Neutrophil (primary cell): Measurements from ENCODE around the gene ZNF655.
"Not testable (repeated sequence)": the region's sequence is repeated elsewhere in the genome, so short reads cannot be mapped to it uniquely, and the experiment has no call there.

Experiments used
- H3K27ac ChIP-seq: fragments of 200-600 bp; sonication (generic); 2 replicates; pipeline ENCODE4 v1.5.1; 2016; ENCODE audit warnings: mild to moderate bottlenecking, moderate library complexity
- H3K27me3 ChIP-seq: fragments of 200-600 bp; sonication (generic); 2 replicates; pipeline ENCODE4 v1.6.0; 2016; ENCODE audit warnings: mild to moderate bottlenecking
- H3K36me3 ChIP-seq: fragments of 200-600 bp; sonication (generic); 2 replicates; pipeline ENCODE4 v1.5.1; 2017
- H3K4me1 ChIP-seq, 2 experiments: fragments of 200-600 bp in 1 of 2; sonication (generic) in 1 of 2; 1 replicate in 1 of 2; 2 replicates in 1 of 2; pipeline versions ENCODE4 v1.5.1 to v1.6.1; 2013 to 2016; ENCODE audit warnings: low read depth in 1 of 2, low read length in 1 of 2, mild to moderate bottlenecking in 1 of 2, moderate library complexity in 1 of 2; ENCODE audit not compliant: control insufficient read depth in 1 of 2, insufficient read depth in 1 of 2
- H3K4me3 ChIP-seq, 2 experiments: fragments of 200-600 bp in 1 of 2; sonication (generic) in 1 of 2; 1 replicate in 1 of 2; 2 replicates in 1 of 2; pipeline ENCODE4 v1.5.1; 2013 to 2016; ENCODE audit warnings: low read depth in 1 of 2, low read length in 1 of 2, mild to moderate bottlenecking in 1 of 2, moderate library complexity in 1 of 2
- H3K9me3 ChIP-seq: fragments of 200-600 bp; sonication (generic); 2 replicates; pipeline ENCODE4 v1.5.1; 2016
- TF ChIP-seq, protein P1 (sequence below): fragments of 200-600 bp; sonication (generic); IDR thresholded peaks from 2 replicates; pipeline ENCODE4 v1.5.1; 2016; ENCODE audit warnings: antibody characterized with exemption

ZNF655 gene

DNA sequence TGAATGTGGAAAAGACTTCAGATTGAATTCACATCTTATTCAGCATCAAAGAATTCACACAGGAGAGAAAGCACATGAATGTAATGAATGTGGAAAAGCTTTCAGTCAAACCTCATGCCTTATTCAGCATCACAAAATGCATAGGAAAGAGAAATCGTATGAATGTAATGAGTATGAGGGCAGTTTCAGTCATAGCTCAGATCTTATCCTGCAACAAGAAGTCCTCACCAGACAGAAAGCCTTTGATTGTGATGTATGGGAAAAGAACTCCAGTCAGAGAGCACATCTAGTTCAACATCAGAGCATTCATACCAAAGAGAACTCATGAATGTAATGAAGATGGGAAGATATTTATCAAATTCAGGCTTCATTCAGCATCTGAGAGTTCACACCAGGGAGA, 14.8 kb downstream of the ZNF655 start:
- Histone ChIP-seq H3K4me1 (no peaks in the 10 kb centered on the region), H3K27ac (no peak overlapping the region), H3K9me3 (no peaks in the 10 kb centered on the region), H3K4me3 (no peak overlapping the region), H3K27me3 (peaks cover 6% of the 10 kb centered on the region), H3K36me3 (peaks cover 51% of the 10 kb centered on the region)
- TF ChIP-seq, protein P1, sequence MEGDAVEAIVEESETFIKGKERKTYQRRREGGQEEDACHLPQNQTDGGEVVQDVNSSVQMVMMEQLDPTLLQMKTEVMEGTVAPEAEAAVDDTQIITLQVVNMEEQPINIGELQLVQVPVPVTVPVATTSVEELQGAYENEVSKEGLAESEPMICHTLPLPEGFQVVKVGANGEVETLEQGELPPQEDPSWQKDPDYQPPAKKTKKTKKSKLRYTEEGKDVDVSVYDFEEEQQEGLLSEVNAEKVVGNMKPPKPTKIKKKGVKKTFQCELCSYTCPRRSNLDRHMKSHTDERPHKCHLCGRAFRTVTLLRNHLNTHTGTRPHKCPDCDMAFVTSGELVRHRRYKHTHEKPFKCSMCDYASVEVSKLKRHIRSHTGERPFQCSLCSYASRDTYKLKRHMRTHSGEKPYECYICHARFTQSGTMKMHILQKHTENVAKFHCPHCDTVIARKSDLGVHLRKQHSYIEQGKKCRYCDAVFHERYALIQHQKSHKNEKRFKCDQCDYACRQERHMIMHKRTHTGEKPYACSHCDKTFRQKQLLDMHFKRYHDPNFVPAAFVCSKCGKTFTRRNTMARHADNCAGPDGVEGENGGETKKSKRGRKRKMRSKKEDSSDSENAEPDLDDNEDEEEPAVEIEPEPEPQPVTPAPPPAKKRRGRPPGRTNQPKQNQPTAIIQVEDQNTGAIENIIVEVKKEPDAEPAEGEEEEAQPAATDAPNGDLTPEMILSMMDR = no peak

DNA sequence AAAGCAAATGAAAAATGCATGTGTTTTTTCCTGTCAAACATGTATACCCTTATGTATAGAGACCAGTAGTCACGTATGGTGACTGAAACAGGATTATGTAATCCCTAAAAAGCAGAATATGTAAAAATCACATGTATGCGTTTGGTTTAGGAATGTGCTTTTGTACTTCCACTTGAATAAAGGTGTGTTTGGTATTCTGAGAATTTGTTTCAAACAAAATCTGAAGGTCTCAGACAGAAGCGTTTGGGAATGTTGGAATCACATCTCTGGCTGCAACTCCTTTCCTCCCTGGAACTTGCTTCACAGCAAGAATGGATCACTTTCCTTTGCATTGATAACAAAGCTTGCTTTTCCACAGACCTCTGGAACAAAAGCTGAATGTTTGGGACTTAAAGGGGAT, 17.8 kb downstream of the ZNF655 start:
- Histone ChIP-seq H3K27me3 (peaks cover 36% of the 10 kb centered on the region), H3K4me3 (no peak overlapping the region), H3K27ac (no peak overlapping the region), H3K36me3 (peaks cover 25% of the 10 kb centered on the region), H3K4me1 (peaks cover 13 to 15% of the 10 kb centered on the region in 2 experiments), H3K9me3 (no peaks in the 10 kb centered on the region)
- TF ChIP-seq, protein P1 = no peak

DNA sequence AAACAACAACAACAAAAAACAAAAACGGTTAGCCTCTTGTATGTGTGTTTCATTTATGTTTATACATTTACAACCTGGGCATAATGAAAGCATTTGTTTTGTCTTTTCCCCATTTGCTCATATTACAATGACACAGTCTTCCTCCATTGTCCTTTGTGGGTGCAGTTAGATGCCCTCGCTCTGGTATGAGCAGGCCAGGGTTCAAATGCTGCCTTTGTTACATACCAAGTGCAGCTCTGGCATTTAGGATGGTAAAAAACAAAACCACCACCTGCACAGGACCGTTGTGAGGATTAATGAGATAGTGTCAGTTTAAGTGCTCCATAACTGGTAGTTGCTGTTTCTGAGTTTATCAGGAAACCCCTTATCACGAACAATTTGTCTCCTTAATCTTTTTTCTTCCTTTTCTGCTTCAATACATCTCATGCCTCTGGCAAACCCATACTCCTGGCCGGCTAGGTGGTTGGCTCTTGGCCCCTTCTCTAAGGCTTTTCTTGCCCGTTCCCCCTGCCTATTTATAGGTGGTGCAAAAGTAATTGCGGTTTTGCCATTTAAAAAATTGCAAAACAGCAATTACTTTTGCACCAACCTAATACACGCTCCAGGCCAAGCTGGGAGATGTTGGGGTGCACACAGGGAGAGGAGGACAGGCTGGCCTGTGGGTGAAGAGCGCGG, 21.0 kb downstream of the ZNF655 start:
- TF ChIP-seq, protein P1 = no peak
- peaks cover 13 to 15% of the 10 kb centered on the region in 2 experiments for H3K4me1 ChIP-seq
- no peak overlapping the region for H3K4me3 ChIP-seq
- no peaks in the 10 kb centered on the region for H3K36me3 ChIP-seq
- H3K9me3 ChIP-seq = no peaks in the 10 kb centered on the region
- no peak overlapping the region for H3K27ac ChIP-seq
- H3K27me3 ChIP-seq = peaks cover 68% of the 10 kb centered on the region

DNA sequence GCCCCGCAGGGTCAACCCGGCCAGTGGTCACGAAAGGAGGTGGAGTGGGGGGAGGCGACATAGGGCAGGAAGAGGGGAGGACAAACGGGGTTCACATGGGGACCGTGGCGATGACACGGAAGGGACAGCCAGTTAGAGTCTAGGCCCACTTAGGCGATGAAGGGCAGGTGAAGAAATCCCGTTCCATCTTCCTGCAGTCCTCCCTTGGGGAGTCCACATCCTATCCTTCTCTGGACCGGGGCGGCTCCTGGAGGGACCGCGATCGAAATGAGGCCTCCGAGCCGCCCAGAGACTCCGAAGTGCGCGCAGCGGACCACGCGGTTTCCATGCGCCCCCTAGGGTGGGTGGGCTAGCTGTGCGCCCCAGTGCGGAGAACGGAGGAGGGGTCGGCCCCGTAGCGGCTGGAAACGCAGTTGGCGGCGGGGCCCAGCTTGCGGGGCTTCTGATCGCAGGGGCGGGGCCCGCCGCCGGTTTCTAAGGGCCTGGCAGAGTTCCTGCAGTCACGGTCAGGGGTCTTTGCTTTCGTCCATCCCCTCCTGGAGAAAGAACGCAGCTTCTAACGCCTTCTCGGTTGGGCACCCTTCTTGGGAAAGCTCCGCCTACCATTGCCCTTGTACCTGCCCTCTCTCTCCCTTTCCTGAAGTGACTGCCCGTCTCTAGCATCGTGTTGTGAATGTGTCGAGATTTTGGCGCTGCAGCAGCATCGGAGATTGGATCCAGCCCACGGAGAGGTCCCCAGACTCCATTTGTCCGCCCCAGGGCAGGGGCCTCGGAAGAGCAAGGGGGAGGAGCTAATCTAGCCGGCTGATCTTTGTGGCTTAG, 21.7 kb downstream of the ZNF655 start:
- TF ChIP-seq, protein P1 = no peak
- Histone ChIP-seq H3K27ac (no peak overlapping the region), H3K9me3 (no peaks in the 10 kb centered on the region), H3K27me3 (peaks cover 75% of the 10 kb centered on the region), H3K4me3 (peak overlapping the region; percentile 25 to 44), H3K4me1 (peaks cover 13 to 15% of the 10 kb centered on the region in 2 experiments), H3K36me3 (no peaks in the 10 kb centered on the region)

DNA sequence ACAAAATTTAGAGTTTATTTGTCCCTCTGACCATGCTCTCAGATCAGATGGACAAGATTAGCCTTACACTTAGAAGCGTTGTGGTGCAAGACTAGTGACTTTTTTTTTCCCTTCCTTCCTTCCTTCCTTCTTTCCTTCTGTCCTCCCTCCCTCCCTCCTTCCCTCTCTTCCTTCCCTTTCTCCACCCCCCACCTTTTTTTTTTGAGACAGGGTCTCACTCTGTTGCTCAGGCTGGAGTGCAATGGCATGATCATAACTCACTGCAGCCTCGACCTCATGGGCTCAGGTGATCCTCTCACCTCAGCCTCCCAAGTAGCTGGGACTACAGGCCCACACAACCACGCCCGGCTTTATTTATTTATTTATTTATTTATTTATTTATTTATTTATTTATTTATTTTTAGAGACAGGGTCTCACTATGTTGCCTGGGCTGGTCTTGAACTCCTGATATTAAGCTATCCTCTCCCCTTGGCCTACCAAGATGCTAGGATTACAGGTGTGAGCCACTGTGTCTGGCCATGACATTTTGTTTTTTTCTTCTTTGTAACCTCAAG, 22.4 kb downstream of the ZNF655 start:
- not testable (repeated sequence) for H3K9me3 ChIP-seq, H3K27ac ChIP-seq, H3K36me3 ChIP-seq
- H3K4me3 ChIP-seq = peak overlapping the region; percentile 25 to 44
- peaks cover 13 to 15% of the 10 kb centered on the region in 2 experiments for H3K4me1 ChIP-seq
- H3K27me3 ChIP-seq = peaks cover 82% of the 10 kb centered on the region

DNA sequence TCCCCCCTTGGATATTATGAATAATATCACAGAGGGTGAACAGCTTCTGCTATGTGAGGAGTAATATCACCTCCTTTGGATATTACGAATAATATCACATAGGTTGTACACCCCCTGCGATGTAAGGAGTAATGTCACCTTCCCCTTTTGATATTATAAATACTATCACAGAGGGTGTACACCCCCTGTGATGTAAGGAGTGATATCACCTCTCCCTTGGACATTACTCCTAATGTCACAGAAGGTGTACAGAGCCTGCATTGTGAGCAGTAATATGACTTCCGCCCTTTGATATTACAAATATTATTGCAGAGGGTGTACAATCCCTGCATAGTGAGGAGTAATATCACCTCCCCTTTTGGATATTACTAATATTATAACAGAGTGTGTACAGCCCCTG, 30.4 kb downstream of the ZNF655 start:
- TF ChIP-seq, protein P1 = no peak
- H3K27ac ChIP-seq = no peak overlapping the region
- H3K4me3 ChIP-seq = no peak overlapping the region

More for the DNA sequence above, 30.4 kb downstream of the ZNF655 start:
- Histone ChIP-seq H3K27me3 (peaks cover 79% of the 10 kb centered on the region), H3K36me3 (no peaks in the 10 kb centered on the region), H3K9me3 (no peaks in the 10 kb centered on the region), H3K4me1 (no peaks in the 10 kb centered on the region)
